Stimulated activated CD4-positive, alpha-beta T cell treated with anti-CD3 and anti-CD28 coated beads, Interleukin-4, amount 100 ng/mL, for 4 hours (primary cell): ENCODE data around the gene ADGRL1.
"Not testable (repeated sequence)": the region's sequence is repeated elsewhere in the genome, so short reads cannot be mapped to it uniquely, and the experiment has no call there.

ENCODE experiments used
- DNase-seq, 2 experiments: peaks; one replicate each; pipeline ENCODE4 v3.0.0-alpha.2; 2020

ADGRL1 gene

DNA sequence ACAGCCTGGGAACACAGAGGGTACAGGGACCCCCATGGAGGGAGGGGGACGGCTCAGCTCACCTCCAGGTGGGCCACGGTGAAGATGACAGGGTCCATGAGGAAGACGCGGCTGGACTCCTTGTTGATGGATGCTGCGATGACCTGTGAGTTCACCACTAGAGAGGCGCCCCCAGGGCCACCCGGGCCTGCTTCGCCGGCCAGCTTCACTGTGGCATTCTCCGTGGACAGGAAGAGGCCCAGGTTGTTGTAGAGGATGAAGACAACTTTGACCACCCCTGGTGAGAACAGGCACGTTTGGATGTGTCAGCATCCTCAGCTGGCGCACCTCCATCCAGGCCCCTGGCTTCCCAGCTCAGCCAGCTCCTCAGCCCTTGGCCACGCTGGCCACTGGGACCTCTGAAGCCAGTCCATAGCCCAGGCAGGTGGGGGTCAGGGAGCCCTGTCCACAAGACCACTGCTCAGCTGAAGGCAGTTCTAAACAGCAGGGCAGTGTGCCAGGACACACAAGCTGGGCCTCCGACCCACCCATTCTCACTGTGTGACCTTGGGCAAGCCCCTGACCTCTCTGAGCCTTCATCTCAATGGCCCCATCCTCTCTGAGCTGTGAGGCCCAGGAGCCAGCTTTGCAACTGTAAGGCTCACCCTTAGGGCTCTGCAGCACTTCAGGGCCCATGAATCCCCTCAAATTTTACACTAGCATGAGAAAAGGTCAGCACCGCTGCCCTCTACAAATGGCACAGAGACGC, 47.5 kb downstream of the ADGRL1 start:
- DNase-seq = no peak

DNA sequence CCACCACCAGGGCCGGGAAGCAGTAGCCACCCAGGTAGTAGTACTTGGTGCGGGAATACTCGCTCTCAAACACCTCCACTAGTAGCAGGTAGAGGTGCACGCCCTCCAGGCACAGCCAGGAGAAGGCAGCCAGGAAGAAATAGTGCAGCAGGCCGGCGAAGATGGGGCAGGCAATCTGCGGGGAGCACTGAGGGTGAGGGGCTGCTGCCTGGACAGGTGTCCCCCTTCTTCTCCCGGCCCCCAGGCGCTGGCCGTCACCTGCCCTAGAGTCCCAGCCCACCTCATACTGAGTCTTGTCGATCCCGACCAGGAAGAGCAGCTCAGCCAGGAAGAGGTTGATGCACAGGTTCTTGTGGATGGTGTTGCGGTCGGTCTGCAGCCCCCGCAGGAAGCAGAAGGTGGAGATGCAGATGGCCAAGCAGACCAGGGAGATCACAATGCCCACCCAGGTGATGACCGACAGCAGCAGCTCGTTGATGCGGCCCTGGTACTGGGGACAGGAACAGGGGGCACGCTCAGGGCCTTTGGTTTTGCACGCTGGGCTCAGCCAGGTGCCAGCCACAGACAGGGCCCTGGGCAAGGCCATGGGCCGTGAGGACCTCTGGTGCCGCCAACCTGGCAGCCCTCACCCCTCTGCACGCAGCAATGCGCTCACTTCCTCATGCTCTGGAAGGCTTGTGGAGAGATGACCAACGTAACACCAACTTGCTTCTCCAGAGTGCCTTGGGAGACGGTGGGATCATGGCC, 48.8 kb downstream of the ADGRL1 start:
- DNase-seq = no peak

DNA sequence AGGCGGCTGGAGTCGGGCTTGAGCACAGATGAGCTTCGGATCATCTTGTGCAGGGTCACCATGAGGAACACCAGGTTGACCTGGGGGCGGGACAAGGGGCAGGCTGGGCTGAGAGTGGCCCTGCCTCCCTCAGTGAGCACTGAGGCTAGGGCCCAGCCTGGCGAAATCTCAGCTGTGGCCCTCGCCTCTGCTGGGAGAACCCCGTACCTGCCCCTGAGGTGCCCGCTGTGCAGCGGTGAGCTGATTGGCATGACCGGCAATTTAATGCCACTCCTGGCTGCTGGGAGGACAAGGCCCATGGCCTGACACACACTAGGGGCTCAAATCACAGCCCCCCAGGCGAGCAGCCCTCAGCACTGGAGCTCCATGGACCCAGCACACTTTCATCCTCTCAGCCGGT, 49.8 kb downstream of the ADGRL1 start:
- no peak for DNase-seq

DNA sequence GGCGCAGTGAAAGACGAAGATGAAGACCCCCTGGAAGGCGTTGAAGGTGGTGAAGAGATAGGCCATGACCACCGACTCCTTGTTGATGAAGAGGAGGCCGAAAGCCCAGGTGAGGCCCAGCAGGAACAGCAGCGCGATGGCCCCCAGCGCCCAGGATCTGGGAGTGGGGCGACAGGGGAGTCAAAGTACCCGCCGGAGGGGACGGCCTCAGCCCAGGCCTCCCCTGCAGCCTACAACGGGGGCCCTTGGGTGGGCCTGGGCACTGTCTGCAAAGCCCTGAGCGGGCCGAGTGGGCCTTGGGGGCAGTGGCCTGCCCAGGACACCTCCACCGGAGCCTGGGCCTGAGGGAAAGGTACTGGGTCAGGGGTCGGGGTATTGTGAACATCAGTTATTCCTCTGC, 50.6 kb downstream of the ADGRL1 start:
- no peak for DNase-seq

DNA sequence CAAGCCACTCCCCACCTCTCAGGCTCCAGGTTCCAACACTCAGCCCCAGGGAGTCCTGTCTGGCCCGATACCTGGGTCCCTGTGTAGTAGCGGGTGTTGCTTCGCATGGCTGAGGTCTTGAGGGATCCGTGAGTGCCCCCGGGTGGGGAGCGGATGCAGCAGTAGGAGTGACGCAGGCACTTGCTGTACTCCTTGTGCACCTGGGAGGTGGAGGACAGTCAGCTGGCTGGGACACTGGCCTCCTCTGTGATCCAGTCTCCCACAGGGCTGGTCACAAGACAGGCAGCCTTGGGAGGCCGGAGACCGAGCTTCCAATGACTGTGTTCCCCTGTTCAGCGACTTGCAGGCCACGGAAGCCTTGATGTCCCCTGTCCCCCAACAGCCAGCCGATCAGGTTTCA, 53.3 kb downstream of the ADGRL1 start:
- DNase-seq = no peak

DNA sequence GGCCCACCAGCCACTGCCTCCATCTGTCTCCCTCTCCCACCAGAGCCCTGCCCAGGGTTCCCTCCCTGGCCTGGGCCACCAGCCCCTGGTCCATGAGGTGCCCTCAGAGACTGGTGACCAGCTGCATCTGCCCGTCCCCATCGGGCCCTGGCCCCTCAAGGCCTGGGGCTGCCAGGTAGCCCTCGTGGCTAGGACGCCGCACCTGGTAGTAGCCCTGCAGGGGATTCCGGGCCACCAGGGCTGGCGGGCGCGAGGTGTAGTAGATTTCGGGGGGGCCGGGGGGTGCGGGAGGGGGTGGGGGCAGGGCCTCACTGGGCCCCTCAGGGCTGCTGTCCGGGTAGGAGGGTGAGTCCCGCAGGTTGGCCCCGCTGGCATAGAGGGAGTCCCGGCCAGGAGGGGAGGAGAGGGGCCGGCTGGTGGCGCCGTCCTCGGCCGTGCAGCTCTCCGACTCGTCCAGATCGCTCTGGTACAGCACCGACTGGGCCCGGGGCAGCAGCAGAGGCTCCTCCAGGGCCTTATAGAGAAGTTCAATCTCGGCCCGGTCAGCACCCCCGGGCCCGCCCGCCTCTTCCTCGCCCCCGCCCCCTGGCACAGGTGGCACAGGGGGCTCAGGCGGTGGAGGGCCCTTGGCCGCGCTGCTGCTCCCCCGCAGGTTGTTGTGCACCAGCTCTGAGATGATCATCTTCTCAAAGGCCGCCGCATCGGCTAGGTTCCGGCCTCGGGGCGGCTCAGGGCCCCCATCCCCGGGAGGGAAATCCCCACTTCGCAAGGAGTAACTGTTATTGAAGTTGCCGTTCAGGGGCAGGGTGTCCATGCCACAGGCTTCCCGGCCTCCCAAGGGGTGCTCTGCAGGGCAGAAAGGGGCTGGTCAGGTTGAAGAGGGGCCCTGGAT, 55.0 kb downstream of the ADGRL1 start:
- no peak for DNase-seq

DNA sequence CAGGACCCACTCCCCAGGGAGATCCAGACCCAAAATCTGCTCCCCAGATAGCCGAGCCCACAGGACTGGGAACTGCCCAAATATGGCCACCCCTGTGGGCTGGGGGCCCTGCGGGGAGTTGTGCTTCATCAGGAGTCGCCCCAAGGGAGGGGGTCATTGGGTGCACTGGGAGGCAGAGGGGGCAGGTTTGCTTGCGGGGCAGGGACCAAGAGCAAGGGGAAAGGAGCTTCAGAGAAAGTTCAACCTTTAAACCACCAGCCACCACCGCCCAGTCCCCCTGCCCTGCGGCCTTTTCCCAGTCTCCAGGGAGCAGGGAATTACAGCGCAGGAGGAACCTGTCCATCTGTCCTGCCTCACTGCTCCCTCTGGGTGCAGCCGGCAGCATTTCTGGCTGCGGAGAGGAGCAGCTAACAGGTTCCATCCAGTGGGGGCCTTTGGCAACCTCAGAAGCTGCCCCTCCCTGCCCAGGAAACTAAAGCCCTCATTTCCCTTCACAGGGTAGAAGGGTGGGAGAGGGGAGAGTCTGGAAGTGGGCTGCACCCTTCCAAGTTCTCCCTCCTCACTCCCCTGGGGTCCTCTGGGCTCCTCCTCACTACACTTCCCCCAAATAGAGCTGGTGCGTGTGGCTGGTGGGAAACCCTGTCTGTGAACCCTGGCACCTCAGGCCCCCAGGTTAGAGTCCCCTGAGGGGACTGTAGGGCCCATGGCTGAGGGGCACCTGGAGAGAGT, 55.8 kb downstream of the ADGRL1 start:
- no peak for DNase-seq

DNA sequence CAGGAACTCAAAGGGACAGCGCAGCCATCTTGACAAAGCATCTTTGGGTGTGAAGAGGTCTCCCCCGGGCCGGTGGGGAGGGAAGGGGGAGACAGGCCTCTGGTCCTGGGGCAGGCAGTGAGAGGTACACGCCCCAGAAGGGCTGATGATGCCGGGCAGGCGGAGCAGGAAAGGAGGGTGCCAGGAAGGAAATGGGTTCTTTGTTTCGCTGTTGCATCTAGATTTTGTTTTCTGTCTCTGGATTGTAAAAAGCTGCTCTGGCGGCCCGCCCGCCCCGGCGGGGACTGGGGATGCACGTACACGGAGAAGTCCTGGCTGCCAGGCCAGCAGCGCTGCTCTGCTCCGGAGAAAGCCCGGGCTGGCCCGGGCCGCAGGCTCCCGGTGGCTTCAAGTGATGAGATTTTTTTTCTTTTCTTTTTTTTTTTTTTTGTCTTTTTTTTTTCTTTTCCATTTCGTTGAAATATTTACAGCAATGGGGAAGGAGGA, 56.4 kb downstream of the ADGRL1 start:
- DNase-seq = peak; percentile 32 to 44

DNA sequence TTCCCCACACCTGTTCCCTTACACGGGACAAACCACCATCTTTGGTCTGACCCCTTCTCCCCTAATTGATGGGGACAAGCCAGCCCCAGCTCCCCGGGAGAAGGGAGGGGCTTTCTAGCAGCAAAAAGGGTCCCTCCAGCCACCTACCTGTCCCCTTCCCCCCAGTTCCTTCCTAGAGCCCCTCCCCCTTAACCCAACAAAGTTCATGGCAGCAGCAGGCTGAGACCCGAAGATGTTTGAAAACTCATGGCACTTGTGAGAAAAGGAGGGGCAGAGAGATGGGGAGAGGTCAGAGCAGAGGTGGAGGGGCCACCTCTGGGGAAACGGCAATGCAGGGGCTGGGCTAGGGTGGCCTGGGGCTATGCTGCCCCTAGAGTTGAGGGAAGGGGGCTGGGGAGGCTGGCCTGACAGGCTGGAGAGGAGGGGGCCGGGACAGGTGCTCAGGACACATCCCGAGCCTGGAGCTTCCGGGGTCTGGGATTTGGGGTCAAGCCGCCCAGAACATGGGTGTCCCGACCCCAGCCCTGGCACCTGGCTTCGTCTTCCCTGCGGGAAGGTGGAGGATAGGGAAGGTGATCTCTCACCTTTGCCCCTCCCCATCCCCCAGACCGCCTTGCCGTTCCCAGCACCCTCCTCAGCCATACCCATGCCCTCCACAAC, 57.1 kb downstream of the ADGRL1 start:
- DNase-seq = no peak

DNA sequence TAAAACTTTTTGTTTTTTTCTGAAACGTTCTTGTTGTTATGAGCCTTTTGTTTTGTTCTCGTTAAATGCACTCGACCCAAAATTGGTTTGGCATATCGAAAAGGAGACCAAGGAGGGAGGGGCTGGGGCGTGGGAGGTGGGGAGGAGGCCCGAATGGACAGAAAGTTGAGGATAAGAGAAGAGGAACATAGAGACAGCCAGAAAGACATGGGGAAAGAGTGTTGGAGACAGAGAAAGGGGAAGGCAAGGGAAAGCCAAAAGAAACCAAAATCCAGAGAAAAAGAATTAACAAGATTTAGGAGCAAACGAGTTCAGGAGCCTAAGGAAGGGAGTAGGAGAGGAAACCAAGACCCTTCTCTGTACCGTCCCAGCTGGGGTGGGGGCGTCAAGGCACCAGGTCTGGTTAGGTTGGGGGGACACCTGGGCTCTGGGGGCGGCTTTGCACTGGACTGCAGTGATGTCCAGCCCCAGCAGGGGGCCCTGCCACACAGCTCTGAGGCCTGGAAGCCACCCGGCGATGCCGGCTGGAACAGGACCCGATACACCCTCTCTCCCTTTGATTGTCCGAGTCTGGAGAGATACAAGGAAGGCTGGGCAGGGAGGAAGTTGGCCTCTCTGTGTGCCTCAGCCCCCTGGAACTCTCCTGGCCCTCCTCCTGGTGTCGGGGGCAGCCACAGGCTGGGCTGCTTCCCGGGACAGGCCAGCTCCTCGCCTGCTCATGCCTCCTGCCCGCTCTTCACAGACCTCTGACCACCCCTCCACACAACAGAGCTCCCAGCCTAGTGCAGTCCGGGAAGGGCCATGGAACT, 58.0 kb downstream of the ADGRL1 start:
- DNase-seq = peak; percentile 37 to 42

DNA sequence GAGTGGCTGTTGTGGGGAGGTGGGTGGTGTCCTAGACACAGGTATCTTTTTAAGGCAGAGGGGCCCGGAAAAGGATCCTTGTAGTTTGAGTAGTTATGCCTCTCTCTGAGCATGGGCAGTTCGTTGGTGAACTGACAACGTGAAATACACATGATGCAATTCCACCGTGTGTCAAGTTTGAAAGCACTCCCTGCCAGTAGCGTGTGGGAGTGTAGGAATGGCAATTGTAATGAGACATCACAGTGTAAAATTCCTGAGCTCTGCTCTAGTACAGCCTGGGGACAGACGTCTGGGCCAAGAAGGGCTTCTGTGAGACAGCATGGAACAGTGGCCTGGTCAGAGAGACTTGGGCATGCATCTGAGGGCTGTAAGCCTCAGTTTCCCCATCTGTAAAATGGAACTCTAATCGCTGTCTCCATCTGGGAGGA, 59.2 kb downstream of the ADGRL1 start:
- no peak for DNase-seq

DNA sequence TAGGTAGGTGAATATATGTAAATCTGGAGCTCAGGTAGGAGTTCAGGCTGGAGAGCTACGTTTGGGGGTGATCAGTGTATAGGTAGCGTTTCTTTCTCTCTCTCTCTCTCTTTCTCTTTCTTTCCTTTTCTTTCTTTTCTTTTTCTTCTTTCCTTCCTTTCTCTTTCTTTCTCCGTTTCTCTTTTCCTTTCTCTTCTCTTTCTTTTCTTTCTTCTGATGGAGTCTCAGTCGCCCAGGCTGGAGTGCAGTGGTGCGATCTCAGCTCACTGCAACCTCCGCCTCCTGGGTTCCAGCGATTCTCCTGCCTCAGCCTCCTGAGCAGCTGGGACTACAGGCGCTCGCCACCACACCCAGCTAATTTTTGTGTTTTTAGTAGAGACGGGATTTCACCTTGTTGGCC, 59.8 kb downstream of the ADGRL1 start:
- DNase-seq = not testable (repeated sequence)

DNA sequence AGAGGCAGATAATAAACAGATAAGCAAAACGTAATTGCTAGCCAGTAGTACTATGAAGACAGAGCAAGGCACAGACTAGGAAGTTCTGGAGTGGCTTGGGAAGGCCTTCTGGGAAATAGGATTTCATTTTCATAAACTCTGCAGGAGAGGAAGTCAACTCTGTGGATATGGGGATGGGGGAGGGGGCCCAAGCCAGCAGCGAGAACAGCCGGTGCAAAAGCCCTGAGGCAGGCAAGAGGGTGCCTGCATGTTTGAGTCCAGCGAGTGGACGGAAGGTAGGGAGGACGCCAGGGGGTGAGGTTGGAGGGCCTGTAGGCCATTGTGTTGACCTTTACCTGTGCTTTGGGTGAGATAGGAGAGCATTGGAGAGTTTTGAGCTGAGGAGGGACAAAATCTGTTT, 60.6 kb downstream of the ADGRL1 start:
- DNase-seq = no peak

DNA sequence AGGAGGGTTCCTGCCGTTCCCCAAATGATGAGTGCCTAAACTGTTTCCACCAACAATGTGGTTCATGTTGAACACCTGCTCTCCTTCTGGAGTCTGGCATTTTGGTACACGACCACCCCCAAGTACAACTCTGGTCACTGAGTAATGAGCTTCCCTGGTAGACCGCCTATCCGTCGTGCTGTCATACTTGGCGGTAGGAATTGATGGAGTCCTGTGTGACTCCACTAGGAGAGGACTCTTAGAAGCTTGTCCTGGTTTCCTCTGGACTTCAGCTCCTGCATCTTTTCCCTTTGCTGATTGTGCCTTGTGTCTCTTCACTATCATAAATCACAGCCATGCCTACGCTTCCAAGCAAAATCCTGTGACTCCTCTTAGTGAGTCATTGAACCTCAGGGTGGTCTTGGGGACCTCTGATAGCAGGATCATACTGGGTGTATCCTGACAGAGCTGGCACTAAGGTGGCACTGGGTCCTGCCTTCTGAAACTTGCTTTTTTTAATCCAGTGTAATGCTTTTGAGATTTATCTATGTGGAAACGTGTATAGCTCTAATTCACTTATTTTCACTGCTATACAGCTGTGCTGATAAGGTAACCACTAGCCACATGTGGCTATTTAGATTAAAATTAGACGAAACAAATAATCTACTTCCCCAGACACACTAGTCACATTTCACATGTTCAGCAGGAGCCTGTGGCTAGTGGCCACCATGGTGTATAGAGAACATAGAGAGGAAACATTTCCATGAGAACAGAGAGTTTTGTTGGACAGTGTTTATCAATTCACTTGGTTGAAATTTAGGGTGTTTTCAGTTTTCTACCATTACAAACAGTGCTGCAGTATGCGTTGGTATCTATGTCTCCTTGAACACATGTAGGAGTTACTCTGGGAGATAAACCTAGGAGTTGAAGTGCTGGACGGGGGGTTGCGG, 63.4 kb downstream of the ADGRL1 start:
- DNase-seq = no peak

DNA sequence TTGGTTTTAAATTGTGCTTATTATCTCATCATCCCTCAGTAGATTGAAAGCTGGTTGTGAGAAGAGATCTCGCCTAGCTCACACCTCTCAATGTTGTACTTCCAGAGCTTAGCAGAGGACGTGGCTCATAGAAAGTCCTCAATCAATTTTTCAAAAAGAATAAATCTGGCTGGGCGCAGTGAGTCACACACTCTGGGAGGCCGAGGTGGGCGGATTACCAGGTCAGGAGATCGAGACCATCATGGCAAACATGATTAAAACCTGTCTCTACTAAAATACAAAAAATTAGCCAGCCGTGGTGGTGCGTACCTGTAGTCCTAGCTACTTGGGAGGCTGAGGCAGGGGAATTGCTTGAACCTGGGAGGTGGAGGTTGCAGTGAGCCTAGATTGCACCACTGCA, 64.9 kb downstream of the ADGRL1 start:
- peak in 1 of 2 experiments; percentile 54 for DNase-seq

DNA sequence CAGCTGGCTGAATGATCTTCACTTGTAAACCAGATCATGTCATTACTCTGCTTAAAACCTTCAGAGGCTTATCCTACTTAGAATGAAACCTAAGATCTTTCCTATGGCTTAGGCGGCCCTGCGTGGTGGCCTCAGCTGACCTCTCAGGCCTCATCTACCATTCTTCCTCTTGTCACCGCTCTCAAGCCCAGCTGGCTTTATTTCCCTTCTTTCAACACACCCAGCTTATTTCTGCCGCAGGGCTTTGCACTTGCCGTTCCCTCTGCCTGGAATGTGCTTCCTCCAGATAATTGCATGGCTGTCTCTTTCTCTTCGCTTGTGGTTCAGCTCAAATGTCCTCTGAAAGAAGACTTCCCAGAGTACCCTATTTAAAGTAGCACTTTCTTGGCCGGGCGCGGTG, 66.0 kb downstream of the ADGRL1 start:
- DNase-seq = no peak

DNA sequence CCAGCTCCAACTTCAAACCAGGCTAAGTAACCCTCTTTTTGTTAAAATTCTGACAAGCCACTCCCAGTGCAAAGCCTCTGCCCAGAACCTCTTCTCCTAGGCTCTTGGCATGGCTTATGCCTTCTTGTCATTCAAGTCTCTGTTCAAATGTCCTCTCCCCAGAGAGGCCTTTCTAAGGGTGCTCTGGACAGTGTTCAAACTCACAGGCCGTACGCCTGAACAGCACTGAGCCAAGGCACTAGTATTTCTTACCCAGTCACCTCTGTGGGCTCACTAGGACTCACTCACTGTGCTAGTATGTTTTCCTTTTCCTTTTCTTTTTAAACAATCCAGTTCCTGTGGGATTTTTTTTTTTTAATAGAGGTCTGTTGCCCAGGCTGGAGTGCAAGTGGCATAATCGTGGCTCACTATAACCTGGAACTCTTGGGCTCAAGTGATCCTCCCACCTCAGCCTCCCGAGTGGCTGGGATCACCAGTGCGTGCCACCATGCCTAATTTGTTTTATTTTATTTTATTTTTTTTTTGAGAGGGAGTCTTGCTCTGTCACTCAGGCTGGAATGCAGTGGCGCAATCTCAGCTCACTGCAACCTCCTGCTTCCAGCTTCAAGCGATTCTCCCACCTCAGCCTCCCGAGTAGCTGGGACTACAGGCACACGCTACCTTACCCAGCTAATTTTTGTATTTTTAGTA, 67.2 kb downstream of the ADGRL1 start:
- no peak for DNase-seq

DNA sequence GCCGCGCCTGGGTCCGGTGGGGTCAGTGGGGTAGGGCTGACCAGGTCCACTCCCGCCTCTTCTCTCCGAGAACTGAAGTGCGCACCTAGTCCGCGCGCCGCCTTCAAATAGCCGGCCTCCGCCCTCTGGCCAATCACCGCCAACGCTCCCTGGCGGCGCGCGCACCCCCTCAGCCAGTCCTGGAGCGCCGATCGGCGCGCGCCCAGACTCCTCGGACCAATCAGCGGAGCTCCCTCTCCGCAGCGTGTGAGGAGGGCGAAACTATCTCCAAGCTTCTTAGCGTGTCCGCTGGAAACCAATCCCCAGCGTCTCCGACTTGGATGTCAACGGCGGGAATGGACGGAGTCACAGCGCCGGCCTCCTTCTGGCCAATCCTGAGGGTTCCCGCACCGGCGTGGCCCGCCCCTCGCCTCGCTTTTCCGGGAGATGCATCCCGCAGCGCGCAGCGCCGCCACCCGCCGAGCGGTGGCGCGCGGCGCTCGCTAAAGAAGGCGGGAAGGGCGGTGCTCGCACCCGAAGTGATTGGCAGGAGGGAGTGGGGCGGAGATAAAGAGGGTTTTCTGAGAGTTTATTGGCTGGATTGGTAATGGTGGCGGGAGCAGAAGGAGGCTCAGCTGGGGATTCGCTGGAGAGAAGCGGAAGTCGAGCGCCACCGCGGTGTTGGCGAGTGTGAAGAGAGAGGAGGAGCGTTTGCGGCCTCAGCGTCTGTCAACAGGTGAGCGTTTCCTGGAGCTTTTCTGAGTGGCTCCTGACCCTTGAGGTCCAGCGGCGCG, 69.3 kb downstream of the ADGRL1 start, which contains the start of gene ASF1B:
Gene ASF1B, minus strand, starts transcription at position 81 of the 773 bp plus-strand sequence. CDS start 133 bp downstream, outside the sequence.
- peak; percentile 94 to 97 for DNase-seq
